SH-SY5Y (cell line): Measurements from ENCODE around the gene ACTL8.

ENCODE experiments used
- GATA2 ChIP-seq: IDR thresholded peaks from 2 replicates; pipeline ENCODE4 v1.6.1; 2011; ENCODE audit warnings: mild to moderate bottlenecking, low read depth, low read length
- GATA3 ChIP-seq: IDR thresholded peaks from 2 replicates; pipeline ENCODE4 v1.6.1; 2011; ENCODE audit warnings: low read depth, mild to moderate bottlenecking, low read length, moderate library complexity

GRCh38 chr1:17802164-17802563, 47.0 kb downstream of the ACTL8 start:
- TF ChIP-seq GATA3 (no peak), GATA2 (no peak)
